GM12874 (cell line): Measurements from ENCODE around the gene IMPG2.

ENCODE experiments used
- TF ChIP-seq, protein P1 (sequence below): IDR thresholded peaks from 2 replicates; pipeline ENCODE4 v1.5.1; 2011; ENCODE audit warnings: low read depth, mild to moderate bottlenecking, control low read depth, low read length, moderate library complexity; ENCODE audit not compliant: insufficient read depth

IMPG2 gene

DNA sequence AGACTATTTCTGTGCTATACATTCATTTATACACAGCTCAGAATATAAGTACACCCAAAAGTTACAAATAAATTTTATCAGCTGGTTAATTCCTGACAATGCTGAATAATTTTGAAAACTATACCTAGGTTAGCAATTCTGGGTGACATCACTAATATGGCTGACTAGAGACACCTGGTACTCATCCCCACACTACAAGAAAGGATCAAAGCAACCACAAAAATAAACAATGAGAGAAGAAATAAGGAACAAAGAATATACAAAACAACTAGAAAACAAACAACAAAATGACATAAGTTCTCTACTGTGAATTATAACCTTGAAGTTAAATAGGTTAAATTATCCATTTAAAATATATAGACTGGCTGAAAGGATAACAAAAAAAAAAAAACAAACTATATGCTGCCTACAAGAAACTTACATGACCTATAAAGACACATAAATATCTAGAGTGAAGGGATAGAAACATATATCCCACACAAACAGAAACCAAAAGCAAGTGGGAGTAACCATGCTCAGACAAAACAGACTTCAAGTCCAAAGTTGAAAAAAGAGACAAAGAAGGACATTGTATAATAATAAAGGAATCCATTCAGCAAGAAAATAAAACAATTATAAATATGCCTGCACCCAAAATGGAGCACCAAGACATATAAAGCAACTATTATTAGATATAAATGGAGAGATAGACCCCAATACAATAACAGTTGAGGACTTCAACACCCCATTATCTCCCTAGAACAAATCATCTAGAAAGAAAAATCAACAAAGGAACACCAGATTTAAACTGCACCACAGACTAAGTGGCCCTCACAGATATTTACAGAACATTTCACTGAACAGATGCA lies 57.8 kb downstream of the IMPG2 start:
- TF ChIP-seq, protein P1, sequence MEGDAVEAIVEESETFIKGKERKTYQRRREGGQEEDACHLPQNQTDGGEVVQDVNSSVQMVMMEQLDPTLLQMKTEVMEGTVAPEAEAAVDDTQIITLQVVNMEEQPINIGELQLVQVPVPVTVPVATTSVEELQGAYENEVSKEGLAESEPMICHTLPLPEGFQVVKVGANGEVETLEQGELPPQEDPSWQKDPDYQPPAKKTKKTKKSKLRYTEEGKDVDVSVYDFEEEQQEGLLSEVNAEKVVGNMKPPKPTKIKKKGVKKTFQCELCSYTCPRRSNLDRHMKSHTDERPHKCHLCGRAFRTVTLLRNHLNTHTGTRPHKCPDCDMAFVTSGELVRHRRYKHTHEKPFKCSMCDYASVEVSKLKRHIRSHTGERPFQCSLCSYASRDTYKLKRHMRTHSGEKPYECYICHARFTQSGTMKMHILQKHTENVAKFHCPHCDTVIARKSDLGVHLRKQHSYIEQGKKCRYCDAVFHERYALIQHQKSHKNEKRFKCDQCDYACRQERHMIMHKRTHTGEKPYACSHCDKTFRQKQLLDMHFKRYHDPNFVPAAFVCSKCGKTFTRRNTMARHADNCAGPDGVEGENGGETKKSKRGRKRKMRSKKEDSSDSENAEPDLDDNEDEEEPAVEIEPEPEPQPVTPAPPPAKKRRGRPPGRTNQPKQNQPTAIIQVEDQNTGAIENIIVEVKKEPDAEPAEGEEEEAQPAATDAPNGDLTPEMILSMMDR = no peak

DNA sequence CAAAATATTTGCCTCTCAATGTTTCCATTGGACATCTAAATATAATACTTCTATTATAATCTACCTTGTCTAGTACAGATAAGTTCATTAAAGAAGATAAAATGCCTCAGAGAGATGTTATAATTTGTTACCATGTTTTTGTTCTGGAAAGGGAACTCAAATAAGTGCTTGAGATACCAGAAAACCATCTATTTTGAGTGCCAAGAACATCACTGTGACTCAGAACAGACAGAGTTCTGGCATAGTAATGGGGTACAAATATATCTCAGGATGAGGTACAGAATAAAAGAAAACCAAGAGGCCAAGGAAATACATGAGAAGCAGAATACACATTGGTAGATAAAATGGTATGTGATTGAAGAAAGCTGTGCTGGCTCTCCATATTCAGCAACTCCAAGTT lies 58.9 kb downstream of the IMPG2 start:
- TF ChIP-seq, protein P1 = no peak

DNA sequence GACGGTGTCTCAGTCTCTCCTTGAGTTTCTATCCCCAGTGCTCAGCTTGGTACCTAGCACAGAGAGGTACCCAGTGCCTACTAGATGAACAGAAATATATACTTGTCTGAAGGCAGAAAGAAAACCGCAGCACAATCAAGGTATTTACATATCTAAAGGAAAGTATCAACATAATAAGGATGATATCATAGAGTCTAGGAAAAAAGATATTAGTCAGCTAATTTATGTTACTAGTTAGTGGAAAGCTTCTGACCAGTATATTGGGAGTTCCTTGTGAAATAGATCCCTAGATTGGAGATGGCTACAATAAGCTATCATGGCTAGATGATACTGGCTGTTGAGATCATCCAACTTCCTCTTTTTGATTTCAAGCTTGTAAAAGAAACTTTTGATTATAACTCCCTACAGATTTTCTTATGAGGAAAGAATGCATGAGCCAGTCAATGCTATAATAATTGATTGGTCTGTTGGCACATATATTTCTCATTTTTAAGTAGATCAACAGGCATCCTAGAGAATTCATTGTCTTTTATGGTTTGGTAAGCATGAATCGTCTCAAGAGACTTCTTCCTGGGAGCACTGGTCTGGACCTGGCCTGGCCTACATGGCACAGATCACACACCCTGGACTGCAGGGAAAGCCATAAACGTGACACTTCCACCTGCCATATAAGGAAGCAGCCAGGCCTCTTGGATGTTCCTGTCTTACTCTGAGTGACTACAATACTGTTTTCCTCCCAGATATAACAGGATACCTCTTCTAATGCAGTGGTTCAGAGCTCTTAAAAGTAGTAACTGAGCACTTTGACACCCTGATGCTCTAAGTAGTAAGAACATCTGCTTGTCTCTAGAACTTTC lies 60.7 kb downstream of the IMPG2 start:
- TF ChIP-seq, protein P1 = no peak

DNA sequence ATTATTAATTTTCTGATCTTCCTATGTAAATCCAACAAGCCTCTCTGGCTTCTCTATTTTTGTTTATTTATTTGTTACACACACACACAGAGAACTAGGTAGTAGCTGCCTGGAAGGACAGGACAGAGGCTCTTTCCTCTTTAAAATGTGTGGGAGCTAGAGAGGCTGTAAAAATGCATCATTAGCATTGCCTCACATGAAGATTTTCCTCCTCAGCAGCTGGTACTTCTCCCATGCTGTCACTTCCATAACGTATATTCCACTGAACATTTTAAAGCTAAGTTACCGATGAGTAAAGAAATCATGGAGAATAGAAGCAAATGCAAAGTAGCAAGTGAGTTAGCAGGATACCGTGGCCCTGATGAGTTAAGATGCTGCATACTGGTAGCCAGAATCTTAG lies 63.9 kb downstream of the IMPG2 start:
- TF ChIP-seq, protein P1 = no peak

DNA sequence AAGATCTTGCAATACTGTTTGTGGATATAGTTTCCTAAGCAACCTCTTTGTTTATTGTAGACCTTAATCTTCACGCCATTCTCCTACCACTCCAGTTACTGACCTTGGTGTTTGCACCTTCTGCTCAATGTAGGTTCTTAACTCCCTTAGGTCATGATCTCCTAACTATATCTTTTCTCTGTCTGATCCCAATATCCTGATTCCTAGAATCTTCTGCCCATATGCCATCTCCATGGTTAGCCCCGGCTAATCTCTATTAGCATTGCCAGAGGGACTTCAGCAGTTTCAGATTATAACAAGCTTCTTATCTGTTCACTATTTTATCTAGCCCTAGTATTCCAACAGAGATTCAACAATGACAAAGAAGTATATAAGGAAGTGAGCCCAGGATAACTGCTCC lies 64.9 kb downstream of the IMPG2 start:
- TF ChIP-seq, protein P1 = no peak

DNA sequence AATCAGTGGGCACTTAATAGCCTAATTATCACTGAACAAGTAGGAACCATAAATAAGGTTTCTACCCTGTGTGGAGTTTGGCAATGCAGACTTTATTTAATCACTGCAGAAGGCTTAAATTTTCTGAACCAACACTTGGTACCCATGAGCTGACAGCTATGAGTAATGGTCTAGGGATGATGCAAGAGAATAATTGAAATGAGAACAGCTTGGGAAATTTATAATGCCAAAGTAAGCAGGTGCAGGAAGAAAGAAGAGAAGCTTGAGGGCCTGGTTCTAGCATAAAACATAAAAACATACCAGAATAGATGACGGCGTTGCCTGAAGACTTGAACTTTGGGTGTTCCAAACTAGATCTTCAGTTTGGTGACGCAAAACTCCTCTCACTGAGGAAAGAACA lies 67.0 kb downstream of the IMPG2 start:
- TF ChIP-seq, protein P1 = no peak

DNA sequence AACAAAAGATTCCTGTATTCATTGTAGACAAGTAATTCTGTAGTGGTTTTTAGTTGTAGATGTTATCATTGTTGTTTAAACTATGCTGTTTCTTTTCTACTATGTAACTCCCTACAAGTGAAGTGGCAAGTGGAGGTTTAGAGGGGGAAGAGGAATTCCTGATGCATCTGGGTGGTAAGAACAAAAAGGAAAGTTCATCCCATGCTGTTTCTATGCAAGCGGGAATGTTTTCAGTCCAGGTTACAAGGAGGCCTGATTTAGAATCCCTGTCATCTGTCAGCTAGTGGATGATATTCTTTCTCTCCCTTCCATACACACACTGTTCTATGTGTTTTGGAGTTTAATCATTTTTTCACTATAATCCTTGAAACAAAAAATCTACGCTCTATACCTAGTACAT lies 67.4 kb downstream of the IMPG2 start:
- TF ChIP-seq, protein P1 = no peak
